GM18505 (cell line): Measurements from ENCODE around the gene FOXP1.
A peak's percentile ranks its signal among the peaks of the same experiment; 100 is the strongest.

ENCODE experiments used
- ATAC-seq: cut with Tn5 transposase; IDR thresholded peaks from one replicate; pipeline ENCODE4 v1.9.1; 2021; ENCODE audit not compliant: unreplicated experiment
- POLR2A ChIP-seq: IDR thresholded peaks from 4 replicates; pipeline ENCODE4 v1.6.1; 2011; ENCODE audit warnings: borderline replicate concordance; ENCODE audit not compliant: insufficient read depth, insufficient read length; ENCODE audit errors: extremely low read depth

FOXP1 gene

GRCh38 chr3:71566776-71567175, 16.8 kb downstream of the FOXP1 start:
- no peak for TF ChIP-seq POLR2A
- ATAC-seq: no peak

- no peak for TF ChIP-seq POLR2A
- ATAC-seq: no peak
Measured at GRCh38 chr3:71565976-71566375, 17.6 kb downstream of the FOXP1 start.

DNA sequence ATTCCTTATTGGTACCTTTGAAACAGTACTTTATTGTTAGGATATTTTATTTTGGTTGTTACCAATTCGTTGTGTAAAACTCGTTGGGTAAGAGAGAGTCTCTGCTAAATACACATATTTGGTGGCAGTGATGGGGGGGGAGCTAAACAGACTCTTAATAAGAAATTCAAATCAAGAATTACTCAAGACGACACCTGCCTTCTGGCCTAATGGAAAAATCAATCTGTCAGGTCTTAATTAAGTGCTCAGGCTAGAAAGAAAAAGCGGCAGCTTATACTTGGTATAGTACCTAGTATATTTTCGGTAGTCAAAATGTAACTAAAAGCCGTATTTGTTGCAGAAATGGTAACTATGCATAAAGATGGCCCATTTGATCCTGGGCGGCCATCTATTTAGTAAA, 18.2 kb downstream of the FOXP1 start:
- ATAC-seq: no peak

DNA sequence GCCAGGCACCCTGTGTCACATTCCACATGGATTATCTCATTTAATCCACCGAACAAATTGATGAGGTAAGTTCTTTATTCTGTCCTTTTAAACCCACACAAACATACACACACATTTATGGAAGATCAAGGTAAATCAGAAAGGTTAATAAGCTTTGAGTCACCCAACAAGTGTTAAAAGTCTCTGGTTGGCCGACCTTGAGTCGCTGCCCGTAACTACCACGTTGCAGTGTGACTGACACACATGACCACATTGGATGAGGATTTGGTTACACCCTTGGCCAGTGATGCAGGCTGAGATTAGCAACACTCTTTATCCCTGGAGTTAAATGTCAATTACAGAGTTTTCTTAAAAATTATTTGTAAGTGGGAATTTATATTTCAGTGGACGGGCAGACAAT, 19.2 kb downstream of the FOXP1 start:
- no peak for ATAC-seq

More for the DNA sequence above, 18.2 kb downstream of the FOXP1 start:
- no peak for TF ChIP-seq POLR2A

DNA sequence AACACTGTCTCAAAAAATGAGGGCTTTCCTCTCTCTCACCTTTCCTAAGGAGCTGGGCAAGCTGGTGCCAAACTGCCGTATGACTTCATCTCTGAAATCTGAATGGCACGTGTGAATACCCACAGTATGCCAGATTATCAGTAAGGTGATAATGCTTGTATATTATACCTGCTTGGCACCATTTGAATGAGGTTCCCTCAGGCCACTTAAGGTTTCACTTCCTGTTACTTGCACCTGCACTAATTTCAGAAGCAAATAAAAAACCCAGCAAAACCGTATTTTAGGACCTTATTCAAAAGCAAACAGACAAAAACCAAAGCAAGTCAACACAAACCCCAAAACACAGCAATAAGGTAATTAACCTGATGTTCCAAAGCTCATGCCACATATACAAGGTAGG, 19.7 kb downstream of the FOXP1 start:
- no peak for TF ChIP-seq POLR2A
- ATAC-seq: peak; percentile 84

More for the DNA sequence above, 19.2 kb downstream of the FOXP1 start:
- TF ChIP-seq POLR2A: no peak

- no peak for ATAC-seq
- no peak for TF ChIP-seq POLR2A
Measured at GRCh38 chr3:71562938-71563337, 20.6 kb downstream of the FOXP1 start.

GRCh38 chr3:71560665-71561064, 22.9 kb downstream of the FOXP1 start:
- TF ChIP-seq POLR2A: no peak
- ATAC-seq: no peak

DNA sequence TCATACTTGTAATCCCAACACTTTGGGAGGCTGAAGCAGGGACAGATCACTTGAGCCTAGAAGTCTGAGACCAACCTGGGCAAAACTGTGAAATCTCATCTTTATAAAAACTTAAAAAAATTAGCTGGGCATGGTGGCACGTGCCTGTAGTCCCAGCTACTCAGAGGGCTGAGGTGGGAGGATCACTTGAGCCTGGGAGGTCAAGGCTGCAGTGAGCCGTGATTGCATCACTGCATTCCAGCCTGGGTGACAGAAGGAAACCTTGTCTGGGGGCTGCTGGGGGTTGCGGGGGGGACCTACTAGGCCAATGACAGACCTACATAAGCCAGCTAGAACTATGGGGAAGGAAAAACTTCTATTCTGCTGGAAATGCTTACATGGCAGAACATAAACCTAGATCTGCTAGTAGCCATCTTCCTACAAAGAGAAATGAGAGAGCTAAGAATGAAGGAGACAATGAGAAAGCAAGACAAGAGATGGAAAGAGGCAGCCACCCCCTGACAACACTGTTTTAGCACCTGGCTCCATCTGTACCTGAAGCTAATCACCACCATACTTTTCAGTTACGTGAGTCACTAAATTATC, 23.9 kb downstream of the FOXP1 start:
- ATAC-seq: no peak
- no peak for TF ChIP-seq POLR2A

DNA sequence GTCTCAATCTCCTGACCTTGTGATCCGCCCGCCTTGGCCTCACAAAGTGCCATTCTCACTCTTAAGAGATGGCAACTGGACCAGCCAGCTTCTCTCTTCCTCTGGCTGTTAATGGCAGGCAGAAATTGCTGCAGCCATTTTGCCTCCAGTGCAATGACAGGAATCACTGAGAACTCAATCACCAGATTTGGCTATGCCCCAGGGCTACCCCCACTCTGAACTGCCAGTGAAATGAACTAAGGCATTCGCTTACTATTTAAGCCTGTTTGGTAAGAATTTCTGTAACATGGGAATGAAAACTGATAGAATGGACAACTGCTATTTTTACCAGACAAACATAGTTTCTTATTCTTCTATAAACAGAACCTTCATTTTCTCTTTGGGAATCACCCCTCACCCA, 24.5 kb downstream of the FOXP1 start:
- no peak for TF ChIP-seq POLR2A
- no peak for ATAC-seq

GRCh38 chr3:71554649-71555048, 28.9 kb downstream of the FOXP1 start:
- no peak for ATAC-seq
- TF ChIP-seq POLR2A: no peak

GRCh38 chr3:71551311-71551919, 32.1 kb downstream of the FOXP1 start:
- ATAC-seq: no peak
- no peak for TF ChIP-seq POLR2A

- no peak for ATAC-seq
- TF ChIP-seq POLR2A: no peak
Measured at GRCh38 chr3:71549951-71550350, 33.6 kb downstream of the FOXP1 start.

GRCh38 chr3:71548705-71549384, 34.7 kb downstream of the FOXP1 start:
- peak; percentile 73 for ATAC-seq
- no peak for TF ChIP-seq POLR2A

- no peak for TF ChIP-seq POLR2A
- ATAC-seq: no peak
Measured at GRCh38 chr3:71547249-71548198, 36.0 kb downstream of the FOXP1 start.

DNA sequence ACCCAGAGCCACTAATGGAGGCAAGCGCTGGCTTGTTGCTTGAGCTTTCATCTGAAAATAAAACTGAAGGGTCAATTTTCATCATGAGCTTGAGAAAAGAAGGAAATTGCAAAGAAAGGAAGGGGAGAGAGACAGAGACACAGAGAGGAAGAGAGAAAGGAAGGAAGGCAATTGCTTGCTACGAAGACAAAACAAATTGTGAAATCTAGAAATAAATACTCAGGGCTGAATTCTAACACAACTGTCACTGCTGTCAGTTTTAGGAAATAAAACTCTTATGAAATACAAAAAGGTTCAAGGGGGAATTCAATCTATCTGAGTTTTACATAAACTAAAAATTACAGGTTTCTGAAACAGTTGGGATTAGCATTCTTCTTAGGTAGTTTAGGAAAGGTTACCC, 36.7 kb downstream of the FOXP1 start:
- ATAC-seq: no peak
- no peak for TF ChIP-seq POLR2A
